Retinal pigment epithelial cell (primary cell): ENCODE data around the gene ATP8B1.

ENCODE experiments used
- DNase-seq: peaks from one replicate; pipeline ENCODE4 v3.0.0-alpha.2; 2010; ENCODE audit warnings: low read depth
- H3K4me3 ChIP-seq: 2 replicates; pipeline ENCODE4 v1.5.1; 2011; ENCODE audit warnings: mild to moderate bottlenecking, low read length, control low read depth, moderate library complexity
- TF ChIP-seq, protein P1 (sequence below): conservative IDR thresholded peaks from 2 replicates; pipeline ENCODE4 v1.5.1; 2011; ENCODE audit warnings: low read depth, low read length, control low read depth, inconsistent platforms

The ATP8B1 gene

GRCh38 chr18:57780318-57780705 lies 22.8 kb downstream of the ATP8B1 start:
- TF ChIP-seq, protein P1, sequence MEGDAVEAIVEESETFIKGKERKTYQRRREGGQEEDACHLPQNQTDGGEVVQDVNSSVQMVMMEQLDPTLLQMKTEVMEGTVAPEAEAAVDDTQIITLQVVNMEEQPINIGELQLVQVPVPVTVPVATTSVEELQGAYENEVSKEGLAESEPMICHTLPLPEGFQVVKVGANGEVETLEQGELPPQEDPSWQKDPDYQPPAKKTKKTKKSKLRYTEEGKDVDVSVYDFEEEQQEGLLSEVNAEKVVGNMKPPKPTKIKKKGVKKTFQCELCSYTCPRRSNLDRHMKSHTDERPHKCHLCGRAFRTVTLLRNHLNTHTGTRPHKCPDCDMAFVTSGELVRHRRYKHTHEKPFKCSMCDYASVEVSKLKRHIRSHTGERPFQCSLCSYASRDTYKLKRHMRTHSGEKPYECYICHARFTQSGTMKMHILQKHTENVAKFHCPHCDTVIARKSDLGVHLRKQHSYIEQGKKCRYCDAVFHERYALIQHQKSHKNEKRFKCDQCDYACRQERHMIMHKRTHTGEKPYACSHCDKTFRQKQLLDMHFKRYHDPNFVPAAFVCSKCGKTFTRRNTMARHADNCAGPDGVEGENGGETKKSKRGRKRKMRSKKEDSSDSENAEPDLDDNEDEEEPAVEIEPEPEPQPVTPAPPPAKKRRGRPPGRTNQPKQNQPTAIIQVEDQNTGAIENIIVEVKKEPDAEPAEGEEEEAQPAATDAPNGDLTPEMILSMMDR, result no peak
- peak; percentile 61 for DNase-seq
- no peak overlapping the region for H3K4me3 ChIP-seq

DNA sequence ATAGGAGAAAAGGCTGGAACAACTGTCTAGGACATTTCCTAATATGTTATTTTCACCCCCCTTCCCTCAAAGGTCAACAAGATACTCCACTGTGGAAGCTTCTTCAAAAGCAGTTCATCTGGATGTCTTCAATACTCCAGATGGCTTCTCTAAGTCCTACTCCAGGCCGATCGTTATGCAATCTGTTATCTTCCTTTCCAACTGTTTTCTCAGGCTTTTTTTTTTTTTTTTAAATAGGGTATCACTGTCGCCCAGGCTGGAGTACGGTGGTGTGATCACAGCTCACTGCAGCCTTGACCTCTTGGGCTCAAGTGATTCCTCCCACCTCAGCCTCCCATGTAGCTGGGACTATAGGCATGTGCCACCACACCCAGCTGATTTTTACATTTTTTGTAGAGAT lies 26.3 kb downstream of the ATP8B1 start:
- no peak overlapping the region for H3K4me3 ChIP-seq
- DNase-seq, result no peak
- TF ChIP-seq, protein P1, result no peak

- TF ChIP-seq, protein P1, result no peak
- no peak overlapping the region for H3K4me3 ChIP-seq
- DNase-seq, result no peak
Observed at GRCh38 chr18:57776354-57776753, 26.8 kb downstream of the ATP8B1 start.

- no peak for DNase-seq
- TF ChIP-seq, protein P1, result no peak
- no peak overlapping the region for H3K4me3 ChIP-seq
Observed at GRCh38 chr18:57775937-57776336, 27.2 kb downstream of the ATP8B1 start.

DNA sequence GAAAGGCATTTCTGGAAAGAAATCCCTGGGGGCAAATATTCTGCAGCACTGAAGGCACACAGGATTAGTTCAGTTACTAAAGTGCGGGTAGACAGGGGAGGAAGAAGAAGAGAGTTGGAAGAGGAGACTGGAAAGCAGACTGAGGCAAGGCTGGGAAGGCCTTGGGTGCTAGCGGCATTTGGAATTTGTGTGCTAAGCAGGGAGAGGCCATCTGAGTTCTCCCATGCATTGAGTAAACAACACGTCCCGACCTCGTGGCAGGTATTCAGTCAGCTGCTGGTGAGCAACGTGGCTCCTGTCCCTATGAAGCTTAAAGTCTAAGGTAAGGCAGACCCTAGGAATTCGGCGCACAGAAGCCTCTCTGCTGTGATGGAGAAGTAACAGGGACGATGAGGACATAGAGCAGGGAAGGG lies 30.7 kb downstream of the ATP8B1 start:
- DNase-seq, result no peak
- H3K4me3 ChIP-seq, result no peak overlapping the region
- TF ChIP-seq, protein P1, result no peak

GRCh38 chr18:57771626-57772025 lies 31.5 kb downstream of the ATP8B1 start:
- no peak overlapping the region for H3K4me3 ChIP-seq
- TF ChIP-seq, protein P1, result no peak
- DNase-seq, result no peak

GRCh38 chr18:57771193-57771592 lies 31.9 kb downstream of the ATP8B1 start:
- TF ChIP-seq, protein P1, result no peak
- DNase-seq, result no peak
- H3K4me3 ChIP-seq, result no peak overlapping the region
